Activated naive CD8-positive, alpha-beta T cell (primary cell): Measurements from ENCODE around the gene RBM44.
"Not testable (repeated sequence)": the region's sequence is repeated elsewhere in the genome, so short reads cannot be mapped to it uniquely, and the experiment has no call there.

ENCODE experiments used
- H3K27ac Mint-ChIP-seq: one replicate; pipeline ENCODE4 v1.8.0; 2021; ENCODE audit warnings: mixed read lengths
- H3K27me3 Mint-ChIP-seq: one replicate; pipeline ENCODE4 v1.8.0; 2021; ENCODE audit warnings: mixed read lengths
- H3K36me3 Mint-ChIP-seq: one replicate; pipeline ENCODE4 v1.8.0; 2021; ENCODE audit warnings: mixed read lengths
- H3K4me1 Mint-ChIP-seq: one replicate; pipeline ENCODE4 v1.8.0; 2021; ENCODE audit warnings: low read depth, mixed read lengths
- H3K4me3 Mint-ChIP-seq: one replicate; pipeline ENCODE4 v1.8.0; 2021; ENCODE audit warnings: mild to moderate bottlenecking, mixed read lengths
- H3K9me3 Mint-ChIP-seq: one replicate; pipeline ENCODE4 v1.8.0; 2021; ENCODE audit warnings: low read depth, mixed read lengths

RBM44 gene

GRCh38 chr2:237763812-237764211, 34.8 kb upstream of the RBM44 start:
- H3K9me3 Mint-ChIP-seq, result no peaks in the 10 kb centered on the region
- H3K4me3 Mint-ChIP-seq, result no peak overlapping the region
- peaks cover 2% of the 10 kb centered on the region for H3K4me1 Mint-ChIP-seq
- peaks cover 23% of the 10 kb centered on the region for H3K36me3 Mint-ChIP-seq
- no peak overlapping the region for H3K27ac Mint-ChIP-seq
- H3K27me3 Mint-ChIP-seq, result no peaks in the 10 kb centered on the region

- H3K9me3 Mint-ChIP-seq, H3K4me3 Mint-ChIP-seq, H3K4me1 Mint-ChIP-seq, H3K27me3 Mint-ChIP-seq, H3K27ac Mint-ChIP-seq: not testable (repeated sequence)
- H3K36me3 Mint-ChIP-seq, result peaks cover 20% of the 10 kb centered on the region
Measured at GRCh38 chr2:237765122-237765521, 33.5 kb upstream of the RBM44 start.

GRCh38 chr2:237765875-237766274, 32.7 kb upstream of the RBM44 start:
- H3K27me3 Mint-ChIP-seq, result no peaks in the 10 kb centered on the region
- no peak overlapping the region for H3K4me3 Mint-ChIP-seq
- H3K9me3 Mint-ChIP-seq, result no peaks in the 10 kb centered on the region
- H3K27ac Mint-ChIP-seq, result no peak overlapping the region
- peaks cover 2% of the 10 kb centered on the region for H3K4me1 Mint-ChIP-seq
- H3K36me3 Mint-ChIP-seq, result peaks cover 21% of the 10 kb centered on the region

- no peaks in the 10 kb centered on the region for H3K9me3 Mint-ChIP-seq
- H3K4me3 Mint-ChIP-seq, result no peak overlapping the region
- H3K27ac Mint-ChIP-seq, result no peak overlapping the region
- peaks cover 2% of the 10 kb centered on the region for H3K4me1 Mint-ChIP-seq
- peaks cover 21% of the 10 kb centered on the region for H3K36me3 Mint-ChIP-seq
- H3K27me3 Mint-ChIP-seq, result no peaks in the 10 kb centered on the region
Measured at GRCh38 chr2:237766340-237766739, 32.2 kb upstream of the RBM44 start.

- Mint-ChIP-seq H3K27ac (no peak overlapping the region), H3K9me3 (no peaks in the 10 kb centered on the region), H3K4me1 (no peaks in the 10 kb centered on the region), H3K4me3 (no peak overlapping the region), H3K36me3 (peaks cover 28% of the 10 kb centered on the region), H3K27me3 (no peaks in the 10 kb centered on the region)
Measured at GRCh38 chr2:237772513-237772912, 26.1 kb upstream of the RBM44 start.

GRCh38 chr2:237773826-237774225, 24.8 kb upstream of the RBM44 start:
- Mint-ChIP-seq H3K4me3 (no peak overlapping the region), H3K27me3 (no peaks in the 10 kb centered on the region), H3K27ac (no peak overlapping the region), H3K9me3 (no peaks in the 10 kb centered on the region), H3K36me3 (peaks cover 28% of the 10 kb centered on the region), H3K4me1 (no peaks in the 10 kb centered on the region)

- H3K27ac Mint-ChIP-seq, result no peak overlapping the region
- no peaks in the 10 kb centered on the region for H3K4me1 Mint-ChIP-seq
Measured at GRCh38 chr2:237774811-237775553, 23.6 kb upstream of the RBM44 start.

GRCh38 chr2:237779521-237779920, 19.1 kb upstream of the RBM44 start:
- Mint-ChIP-seq H3K27ac (no peak overlapping the region), H3K27me3 (no peaks in the 10 kb centered on the region), H3K4me1 (no peaks in the 10 kb centered on the region), H3K9me3 (no peaks in the 10 kb centered on the region), H3K4me3 (no peak overlapping the region), H3K36me3 (peaks cover 46% of the 10 kb centered on the region)

More at GRCh38 chr2:237774811-237775553, 23.6 kb upstream of the RBM44 start:
- Mint-ChIP-seq H3K36me3 (peaks cover 31% of the 10 kb centered on the region), H3K27me3 (no peaks in the 10 kb centered on the region), H3K9me3 (no peaks in the 10 kb centered on the region), H3K4me3 (no peak overlapping the region)

- Mint-ChIP-seq H3K27me3 (no peaks in the 10 kb centered on the region), H3K36me3 (peaks cover 41% of the 10 kb centered on the region)
Measured at GRCh38 chr2:237782181-237782580, 16.4 kb upstream of the RBM44 start.

GRCh38 chr2:237783678-237784077, 14.9 kb upstream of the RBM44 start:
- not testable (repeated sequence) for H3K9me3 Mint-ChIP-seq, H3K4me1 Mint-ChIP-seq, H3K4me3 Mint-ChIP-seq, H3K27me3 Mint-ChIP-seq, H3K27ac Mint-ChIP-seq
- peaks cover 37% of the 10 kb centered on the region for H3K36me3 Mint-ChIP-seq

More at GRCh38 chr2:237782181-237782580, 16.4 kb upstream of the RBM44 start:
- no peak overlapping the region for H3K27ac Mint-ChIP-seq
- no peaks in the 10 kb centered on the region for H3K4me1 Mint-ChIP-seq
- peaks cover 4% of the 10 kb centered on the region for H3K9me3 Mint-ChIP-seq
- no peak overlapping the region for H3K4me3 Mint-ChIP-seq

- Mint-ChIP-seq H3K4me3 (no peak overlapping the region), H3K9me3 (peaks cover 5% of the 10 kb centered on the region), H3K36me3 (peaks cover 30% of the 10 kb centered on the region), H3K4me1 (peaks cover 2% of the 10 kb centered on the region), H3K27ac (peak overlapping the region; percentile 8), H3K27me3 (no peaks in the 10 kb centered on the region)
Measured at GRCh38 chr2:237786936-237787335, 11.6 kb upstream of the RBM44 start.

- Mint-ChIP-seq H3K36me3 (peaks cover 21% of the 10 kb centered on the region), H3K27me3 (no peaks in the 10 kb centered on the region), H3K9me3 (peaks cover 5% of the 10 kb centered on the region), H3K27ac (no peak overlapping the region), H3K4me1 (peaks cover 2% of the 10 kb centered on the region), H3K4me3 (no peak overlapping the region)
Measured at GRCh38 chr2:237790353-237790752, 8.2 kb upstream of the RBM44 start.

- Mint-ChIP-seq H3K36me3 (peaks cover 15% of the 10 kb centered on the region), H3K4me3 (no peak overlapping the region), H3K27ac (peak overlapping the region; percentile 41), H3K27me3 (no peaks in the 10 kb centered on the region), H3K4me1 (peaks cover 2% of the 10 kb centered on the region), H3K9me3 (peaks cover under 1% of the 10 kb centered on the region)
Measured at GRCh38 chr2:237791977-237792727, 6.4 kb upstream of the RBM44 start.

- Mint-ChIP-seq H3K4me1 (no peaks in the 10 kb centered on the region), H3K27me3 (no peaks in the 10 kb centered on the region), H3K4me3 (no peak overlapping the region), H3K9me3 (peaks cover 3% of the 10 kb centered on the region), H3K27ac (no peak overlapping the region), H3K36me3 (peaks cover 8% of the 10 kb centered on the region)
Measured at GRCh38 chr2:237797253-237797652, 1.3 kb upstream of the RBM44 start.

GRCh38 chr2:237799060-237799428, 465 bp downstream of the RBM44 start:
- Mint-ChIP-seq H3K27ac (no peak overlapping the region), H3K9me3 (peaks cover 3% of the 10 kb centered on the region), H3K4me3 (no peak overlapping the region), H3K27me3 (no peaks in the 10 kb centered on the region), H3K4me1 (no peaks in the 10 kb centered on the region), H3K36me3 (peaks cover 6% of the 10 kb centered on the region)
